ENCODE data around the gene BCAS3. TPM values are rescaled to one million over a fixed set of nuclear protein-coding genes. Genes with fewer than 3 reads are reported as not detected.

The BCAS3 gene
- polyA plus RNA-seq, 3 donors, result 10.3 to 19.1 (median 14.7) TPM

DNA sequence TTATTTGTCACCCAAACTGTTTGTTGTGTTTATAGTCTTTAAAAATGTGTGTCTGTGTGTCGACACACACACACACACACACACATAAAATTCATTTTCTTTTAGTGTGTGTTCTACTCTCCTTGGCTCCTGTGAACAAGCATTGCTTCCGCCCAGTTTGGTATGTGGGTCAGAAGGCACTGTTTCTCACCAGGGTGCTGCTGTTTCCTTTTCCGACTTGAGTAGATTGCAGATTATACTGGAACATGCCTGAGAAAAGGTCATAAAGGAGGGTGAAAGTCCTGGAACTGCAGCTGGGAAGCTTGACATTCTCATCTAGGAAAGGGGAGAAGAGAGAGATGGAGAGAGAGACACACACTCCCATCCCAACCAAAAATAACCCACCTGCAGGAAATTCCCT, 330.3 kb downstream of the BCAS3 start:
- no peaks in the 10 kb centered on the region for H3K27me3 ChIP-seq (ENCODE audit: control insufficient read depth in 2 of 2, insufficient read depth in 2 of 2, low read length in 2 of 2)
- H3K79me2 ChIP-seq (ENCODE audit: insufficient read depth, low read length), result no peaks in the 10 kb centered on the region
- WGBS (ENCODE audit: insufficient coverage), result 92% methylated on average over 2 of the region's 3 CpGs
- Mint-ChIP-seq H3K4me1 (no peaks in the 10 kb centered on the region), H3K27me3 (ENCODE audit: low read depth in 3 of 3) (peaks cover 0 to 5% (median 2%) of the 10 kb centered on the region in 3 donors), H3K9me3 (peaks cover 0 to 4% (median 0%) of the 10 kb centered on the region in 7 donors), H3K36me3 (peaks cover 0 to 1% of the 10 kb centered on the region in 2 donors), H3K4me3 (no peak overlapping the region), H3K27ac (no peak overlapping the region)
- H3K36me3 ChIP-seq (replicated peaks in 1 of 2; ENCODE audit: control insufficient read depth in 1 of 2, insufficient read depth in 2 of 2, low read length in 2 of 2), result no peaks in the 10 kb centered on the region
- H3K9me3 ChIP-seq (replicated peaks in 1 of 2; ENCODE audit: control insufficient read depth in 1 of 2, insufficient read depth in 1 of 2, low read length in 2 of 2), result no peaks in the 10 kb centered on the region
- TF ChIP-seq, protein P1, sequence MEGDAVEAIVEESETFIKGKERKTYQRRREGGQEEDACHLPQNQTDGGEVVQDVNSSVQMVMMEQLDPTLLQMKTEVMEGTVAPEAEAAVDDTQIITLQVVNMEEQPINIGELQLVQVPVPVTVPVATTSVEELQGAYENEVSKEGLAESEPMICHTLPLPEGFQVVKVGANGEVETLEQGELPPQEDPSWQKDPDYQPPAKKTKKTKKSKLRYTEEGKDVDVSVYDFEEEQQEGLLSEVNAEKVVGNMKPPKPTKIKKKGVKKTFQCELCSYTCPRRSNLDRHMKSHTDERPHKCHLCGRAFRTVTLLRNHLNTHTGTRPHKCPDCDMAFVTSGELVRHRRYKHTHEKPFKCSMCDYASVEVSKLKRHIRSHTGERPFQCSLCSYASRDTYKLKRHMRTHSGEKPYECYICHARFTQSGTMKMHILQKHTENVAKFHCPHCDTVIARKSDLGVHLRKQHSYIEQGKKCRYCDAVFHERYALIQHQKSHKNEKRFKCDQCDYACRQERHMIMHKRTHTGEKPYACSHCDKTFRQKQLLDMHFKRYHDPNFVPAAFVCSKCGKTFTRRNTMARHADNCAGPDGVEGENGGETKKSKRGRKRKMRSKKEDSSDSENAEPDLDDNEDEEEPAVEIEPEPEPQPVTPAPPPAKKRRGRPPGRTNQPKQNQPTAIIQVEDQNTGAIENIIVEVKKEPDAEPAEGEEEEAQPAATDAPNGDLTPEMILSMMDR (IDR thresholded peaks at IDR 0.05), result no peak
- no peaks in the 10 kb centered on the region for H4K20me1 ChIP-seq (ENCODE audit: insufficient read depth, low read length)
- no peak overlapping the region for H3K9ac ChIP-seq (ENCODE audit: insufficient read depth, low read length, poor library complexity, severe bottlenecking)
- no peak overlapping the region for H2AFZ ChIP-seq (ENCODE audit: insufficient read depth, low read depth, low read length, poor library complexity, severe bottlenecking)
- no peaks in the 10 kb centered on the region for H3K4me1 ChIP-seq (ENCODE audit: control insufficient read depth in 1 of 2, insufficient read depth in 2 of 2, low read length in 2 of 2)
- intact Hi-C loops (cut with micrococcal nuclease), result loop anchor here in 1 of 2 donors (10.0 kb wide), 1 partner anchor 387 kb away; the partner anchor contains the start of gene TBX2
- no peak for DNase-seq
- no peak overlapping the region for H3K4me2 ChIP-seq (replicated peaks; ENCODE audit: extremely low read depth, low read length, poor library complexity, severe bottlenecking)
- no peak overlapping the region for H3K4me3 ChIP-seq (replicated peaks in 1 of 3; ENCODE audit: low read depth in 2 of 3, low read length in 3 of 3)
- no peak overlapping the region for H3K27ac ChIP-seq (ENCODE audit: low read depth in 1 of 2, low read length in 2 of 2)

DNA sequence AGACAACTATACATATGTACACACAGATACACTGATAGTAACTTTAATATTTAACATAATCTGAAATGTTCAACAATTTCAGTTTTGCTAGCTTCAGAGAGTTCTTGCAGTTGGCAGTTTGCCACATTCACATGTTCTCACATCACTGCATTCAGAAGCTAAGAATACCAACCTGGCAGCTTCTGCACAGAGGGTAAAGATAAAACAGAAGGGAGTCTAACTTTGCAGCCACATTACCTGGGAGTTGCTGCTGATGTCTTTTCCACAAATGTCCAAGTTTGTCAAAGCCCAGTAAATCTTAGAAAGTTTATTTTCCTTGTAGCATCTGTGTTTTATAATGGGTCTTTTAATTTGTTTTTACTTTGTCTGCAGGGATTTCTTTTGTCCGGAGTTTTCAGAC, 332.0 kb downstream of the BCAS3 start:
- Histone ChIP-seq H4K20me1 (ENCODE audit: insufficient read depth, low read length) (no peaks in the 10 kb centered on the region), H2AFZ (ENCODE audit: insufficient read depth, low read depth, low read length, poor library complexity, severe bottlenecking) (no peak overlapping the region), H3K36me3 (replicated peaks in 1 of 2; ENCODE audit: control insufficient read depth in 1 of 2, insufficient read depth in 2 of 2, low read length in 2 of 2) (no peaks in the 10 kb centered on the region), H3K27me3 (ENCODE audit: control insufficient read depth in 2 of 2, insufficient read depth in 2 of 2, low read length in 2 of 2) (no peaks in the 10 kb centered on the region), H3K9me3 (replicated peaks in 1 of 2; ENCODE audit: control insufficient read depth in 1 of 2, insufficient read depth in 1 of 2, low read length in 2 of 2) (no peaks in the 10 kb centered on the region), H3K4me2 (replicated peaks; ENCODE audit: extremely low read depth, low read length, poor library complexity, severe bottlenecking) (no peak overlapping the region), H3K27ac (ENCODE audit: low read depth in 1 of 2, low read length in 2 of 2) (no peak overlapping the region), H3K9ac (ENCODE audit: insufficient read depth, low read length, poor library complexity, severe bottlenecking) (no peak overlapping the region), H3K79me2 (ENCODE audit: insufficient read depth, low read length) (no peaks in the 10 kb centered on the region), H3K4me3 (replicated peaks in 1 of 3; ENCODE audit: low read depth in 2 of 3, low read length in 3 of 3) (no peak overlapping the region), H3K4me1 (ENCODE audit: control insufficient read depth in 1 of 2, insufficient read depth in 2 of 2, low read length in 2 of 2) (no peaks in the 10 kb centered on the region)
- Mint-ChIP-seq H3K9me3 (peaks cover 0 to 4% (median 0%) of the 10 kb centered on the region in 7 donors), H3K4me3 (no peak overlapping the region), H3K27ac (no peak overlapping the region), H3K27me3 (ENCODE audit: low read depth in 3 of 3) (peaks cover 0 to 2% (median 0%) of the 10 kb centered on the region in 3 donors), H3K36me3 (peaks cover 0 to 1% of the 10 kb centered on the region in 2 donors), H3K4me1 (no peaks in the 10 kb centered on the region)
- intact Hi-C loops (cut with micrococcal nuclease), result loop anchor here in 1 of 2 donors (10.0 kb wide), 1 partner anchor 385 kb away; the partner anchor contains the start of gene TBX2
- no CpG with 5 or more reads among the region's 1 CpG for WGBS (ENCODE audit: insufficient coverage)
- DNase-seq, result no peak
- TF ChIP-seq, protein P1 (IDR thresholded peaks at IDR 0.05), result no peak

Measured in CD14-positive monocyte (primary cell).